Measurements from ENCODE around the gene CARD19.

Gene CARD19

DNA sequence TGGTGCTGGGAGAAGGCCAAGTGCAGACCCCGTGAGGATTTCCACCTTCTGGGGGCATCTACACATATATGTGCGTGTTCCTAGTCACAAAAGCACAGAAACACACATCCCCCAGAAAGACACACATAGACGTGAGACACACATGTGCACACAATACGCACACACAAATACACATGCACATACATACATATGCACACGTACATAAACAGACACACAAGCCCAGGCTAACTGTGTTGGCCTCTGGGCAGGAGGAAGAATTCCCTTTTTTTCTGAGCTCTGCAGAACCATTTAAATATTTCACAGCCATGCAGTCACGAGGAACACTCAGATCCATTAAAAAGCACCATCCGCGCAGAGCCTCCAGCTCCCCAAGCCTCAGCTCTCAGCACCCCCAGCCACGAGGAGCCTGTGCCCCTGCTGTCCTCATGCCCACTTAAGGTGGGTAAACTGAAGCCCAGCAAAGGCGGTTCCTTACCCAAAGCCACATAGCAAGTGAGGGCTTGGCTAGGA is 32.8 kb downstream of the CARD19 start:
- TF ChIP-seq Cebpa-rat (IDR thresholded peaks at IDR 0.05), result no peak

GRCh38 chr9:93129286-93129685 is 33.3 kb downstream of the CARD19 start:
- Histone ChIP-seq H3K27ac (peak overlapping the region in 9 of 11 experiments; percentile 4 to 96 (median 81); a peak in 12 of 22 replicates), H4K20me1 (peaks cover 0 to 86% (median 70%) of the 10 kb centered on the region in 11 experiments; a peak in 15 of 22 replicates), H3K36me3 (peaks cover 15 to 78% (median 30%) of the 10 kb centered on the region in 11 experiments), H3K27me3 (no peaks in the 10 kb centered on the region), H3K9ac (peak overlapping the region in 10 of 11 experiments; percentile 21 to 97 (median 90); a peak in 15 of 22 replicates), H3K4me3 (peak overlapping the region in 3 of 10 experiments; percentile 94 to 97 (median 94); a peak in 3 of 20 replicates), H3K4me2 (peak overlapping the region; percentile 82 to 100 (median 98)), H3K9me3 (replicated peaks in 1 of 11) (no peaks in the 10 kb centered on the region), H3K4me1 (peaks cover 77 to 90% (median 81%) of the 10 kb centered on the region in 10 experiments)
- no peak for TF ChIP-seq Cebpa-rat (IDR thresholded peaks at IDR 0.05)

More for the DNA sequence above, 32.8 kb downstream of the CARD19 start:
- Histone ChIP-seq H4K20me1 (peaks cover 0 to 86% (median 70%) of the 10 kb centered on the region in 11 experiments; a peak in 15 of 22 replicates), H3K27me3 (no peaks in the 10 kb centered on the region), H3K36me3 (peaks cover 20 to 83% (median 35%) of the 10 kb centered on the region in 11 experiments), H3K4me2 (peak overlapping the region; percentile 82 to 100 (median 98)), H3K9ac (peak overlapping the region; percentile 6 to 97 (median 67); a peak in 16 of 22 replicates), H3K9me3 (replicated peaks in 1 of 11) (no peaks in the 10 kb centered on the region), H3K4me1 (peaks cover 77 to 96% (median 84%) of the 10 kb centered on the region in 10 experiments), H3K4me3 (peak overlapping the region in 2 of 10 experiments; percentile 10 to 94; a peak in 4 of 20 replicates), H3K27ac (peak overlapping the region; percentile 52 to 94 (median 75); a peak in 13 of 22 replicates)

DNA sequence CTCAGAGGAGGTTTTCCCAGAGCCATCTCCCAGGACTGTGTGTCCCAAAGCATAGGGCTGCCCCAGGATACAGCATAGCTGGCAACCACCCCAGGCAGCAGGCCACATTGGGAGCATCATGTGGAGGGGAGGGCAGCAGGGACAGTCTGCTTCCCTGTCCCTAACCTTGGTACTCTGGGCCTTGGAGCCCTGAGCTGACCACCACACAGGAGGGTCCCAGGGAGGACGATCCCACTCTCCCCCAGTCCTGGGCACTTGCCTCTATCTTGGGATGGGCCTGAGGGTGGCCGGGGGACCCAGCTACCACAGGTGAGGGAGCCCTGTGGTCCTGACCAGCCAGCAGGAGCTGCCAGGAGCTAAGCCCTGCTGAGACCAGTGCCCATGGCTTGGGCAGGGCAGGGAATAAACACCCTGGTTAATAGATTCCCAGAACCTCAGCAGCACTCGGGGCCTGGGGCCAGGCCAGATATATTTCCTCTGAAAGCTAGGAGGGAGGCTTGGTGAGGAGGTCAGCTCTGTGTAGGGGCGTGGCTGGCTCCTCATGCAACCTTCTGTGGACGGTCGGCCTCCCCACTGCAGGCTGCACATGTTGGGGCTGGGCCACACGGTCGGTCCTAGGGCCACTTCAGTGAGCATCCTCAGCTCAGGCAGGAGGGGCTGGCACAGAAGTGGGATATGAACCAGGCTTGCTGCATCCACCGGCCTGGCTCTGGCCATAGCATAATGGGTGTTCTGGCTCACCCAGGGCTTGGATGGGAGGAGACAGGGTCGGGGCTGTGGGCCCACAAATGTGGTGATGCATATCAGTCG is 33.9 kb downstream of the CARD19 start:
- Histone ChIP-seq H3K4me1 (peaks cover 78 to 92% (median 88%) of the 10 kb centered on the region in 10 experiments), H3K27ac (peak overlapping the region; percentile 4 to 96 (median 82); a peak in 16 of 22 replicates), H3K9ac (peak overlapping the region; percentile 63 to 97 (median 90); a peak in 20 of 22 replicates)

GRCh38 chr9:93130861-93131481 is 35.0 kb downstream of the CARD19 start:
- Histone ChIP-seq H3K27me3 (no peaks in the 10 kb centered on the region), H4K20me1 (peaks cover 0 to 77% (median 60%) of the 10 kb centered on the region in 11 experiments; a peak in 15 of 22 replicates), H3K4me2 (peak overlapping the region; percentile 82 to 100 (median 98)), H3K27ac (peak overlapping the region; percentile 54 to 96 (median 89)), H3K4me1 (peaks cover 78 to 94% (median 92%) of the 10 kb centered on the region in 10 experiments), H3K36me3 (peaks cover 0 to 61% (median 13%) of the 10 kb centered on the region in 11 experiments; a peak in 16 of 22 replicates), H3K9me3 (replicated peaks in 1 of 11) (no peaks in the 10 kb centered on the region), H3K4me3 (peak overlapping the region; percentile 15 to 97 (median 86); a peak in 19 of 20 replicates), H3K9ac (peak overlapping the region; percentile 81 to 97 (median 90); a peak in 21 of 22 replicates)
- no peak for TF ChIP-seq Cebpa-rat (IDR thresholded peaks at IDR 0.05)

More for the DNA sequence above, 33.9 kb downstream of the CARD19 start:
- Histone ChIP-seq H4K20me1 (peaks cover 0 to 82% (median 69%) of the 10 kb centered on the region in 11 experiments; a peak in 15 of 22 replicates), H3K36me3 (peaks cover 9 to 72% (median 24%) of the 10 kb centered on the region in 11 experiments), H3K4me2 (peak overlapping the region; percentile 82 to 100 (median 98)), H3K9me3 (replicated peaks in 1 of 11) (no peaks in the 10 kb centered on the region), H3K4me3 (peak overlapping the region in 3 of 10 experiments; percentile 94 to 97 (median 94); a peak in 5 of 20 replicates), H3K27me3 (no peaks in the 10 kb centered on the region)
- TF ChIP-seq Cebpa-rat (IDR thresholded peaks at IDR 0.05), result no peak

GRCh38 chr9:93131599-93132286 is 35.7 kb downstream of the CARD19 start:
- peak overlapping the region; percentile 81 to 97 (median 90); a peak in 21 of 22 replicates for H3K9ac ChIP-seq
- H3K27ac ChIP-seq, result peak overlapping the region; percentile 77 to 96 (median 89)
- TF ChIP-seq Cebpa-rat (IDR thresholded peaks at IDR 0.05), result no peak
- H3K4me3 ChIP-seq, result peak overlapping the region; percentile 84 to 97 (median 88)
- peak overlapping the region; percentile 82 to 100 (median 98) for H3K4me2 ChIP-seq
- H3K9me3 ChIP-seq (replicated peaks in 1 of 11), result no peaks in the 10 kb centered on the region
- peaks cover 0 to 69% (median 52%) of the 10 kb centered on the region in 11 experiments; a peak in 15 of 22 replicates for H4K20me1 ChIP-seq
- H3K36me3 ChIP-seq, result peaks cover 0 to 53% (median 11%) of the 10 kb centered on the region in 11 experiments; a peak in 14 of 22 replicates
- H3K4me1 ChIP-seq, result peaks cover 78 to 94% (median 92%) of the 10 kb centered on the region in 10 experiments
- H3K27me3 ChIP-seq, result no peaks in the 10 kb centered on the region

GRCh38 chr9:93132287-93132927 is 36.4 kb downstream of the CARD19 start:
- peaks cover 0 to 62% (median 45%) of the 10 kb centered on the region in 11 experiments; a peak in 15 of 22 replicates for H4K20me1 ChIP-seq
- H3K4me1 ChIP-seq, result peaks cover 78 to 94% (median 92%) of the 10 kb centered on the region in 10 experiments
- H3K27me3 ChIP-seq, result no peaks in the 10 kb centered on the region
- H3K9me3 ChIP-seq (replicated peaks in 1 of 11), result no peaks in the 10 kb centered on the region
- peak overlapping the region; percentile 82 to 100 (median 98) for H3K4me2 ChIP-seq
- peak overlapping the region; percentile 81 to 97 (median 90); a peak in 21 of 22 replicates for H3K9ac ChIP-seq
- H3K27ac ChIP-seq, result peak overlapping the region; percentile 77 to 96 (median 89)
- H3K36me3 ChIP-seq, result peaks cover 0 to 50% (median 11%) of the 10 kb centered on the region in 11 experiments; a peak in 14 of 22 replicates
- peak overlapping the region; percentile 84 to 97 (median 88) for H3K4me3 ChIP-seq
- no peak for TF ChIP-seq Cebpa-rat (IDR thresholded peaks at IDR 0.05)

- Histone ChIP-seq H4K20me1 (peaks cover 0 to 55% (median 38%) of the 10 kb centered on the region in 11 experiments; a peak in 15 of 22 replicates), H3K9me3 (replicated peaks in 1 of 11) (no peaks in the 10 kb centered on the region), H3K27me3 (no peaks in the 10 kb centered on the region), H3K4me2 (peak overlapping the region; percentile 82 to 100 (median 98)), H3K4me1 (peaks cover 78 to 94% (median 92%) of the 10 kb centered on the region in 10 experiments), H3K9ac (peak overlapping the region; percentile 81 to 97 (median 90)), H3K36me3 (peaks cover 0 to 46% (median 11%) of the 10 kb centered on the region in 11 experiments; a peak in 14 of 22 replicates), H3K27ac (peak overlapping the region; percentile 77 to 96 (median 89)), H3K4me3 (peak overlapping the region; percentile 84 to 97 (median 88))
- no peak for TF ChIP-seq Cebpa-rat (IDR thresholded peaks at IDR 0.05)
Measured at GRCh38 chr9:93132946-93133680, 37.1 kb downstream of the CARD19 start.
